IMR-90 (cell line): ENCODE results near the gene UGGT2. TPM values are rescaled to one million over a fixed set of nuclear protein-coding genes. Genes with fewer than 3 reads are reported as not detected.

Experiments used
- ATAC-seq: fragments of 200-7000 bp; cut with Tn5 transposase; 2 replicates; pipeline ENCODE4 v1.9.1; 2020; ENCODE audit warnings: low read depth, mild to moderate bottlenecking, moderate library complexity
- BruUV-seq: library from RNA; stranded (reverse); fragments of 400-500 nt; replicated peaks from 2 replicates; lab custom pipeline; 2021; lab: Mats Ljungman, UMichigan
- CTCF ChIA-PET: fragments of 300-600 bp; formaldehyde crosslinking; extraction: SDS; loops from one replicate; lab custom pipeline; 2021; ENCODE audit warnings: antibody characterized with exemption; lab: Yijun Ruan, JAX
- POLR2A ChIA-PET: fragments of 300-600 bp; sonication (Branson Sonifier 250); formaldehyde crosslinking; loops from one replicate; lab custom pipeline; 2022; ENCODE audit warnings: antibody characterized with exemption; ENCODE audit not compliant: unreplicated experiment; lab: Charles Lee
- DNase-seq: peaks from one replicate; pipeline ENCODE4 v3.0.0; 2013
- H2AFZ ChIP-seq: replicated peaks from 2 replicates; pipeline ENCODE3; 2013; ENCODE audit warnings: low read length, mild to moderate bottlenecking; ENCODE audit not compliant: poor library complexity
- H2AK5ac ChIP-seq: 2 replicates; pipeline ENCODE4 v1.6.1; 2013; ENCODE audit warnings: low read depth, low read length, inconsistent platforms
- H2AK9ac ChIP-seq: replicated peaks from 2 replicates; pipeline ENCODE3; 2013; ENCODE audit warnings: mild to moderate bottlenecking, low read depth, low read length, moderate library complexity; ENCODE audit not compliant: poor library complexity
- H2BK120ac ChIP-seq: 2 replicates; pipeline ENCODE4 v1.6.1; 2013; ENCODE audit warnings: low read depth, low read length, inconsistent platforms
- H2BK15ac ChIP-seq: 3 replicates; pipeline ENCODE4 v1.6.1; 2013; ENCODE audit warnings: low read depth, low read length, inconsistent platforms
- H2BK20ac ChIP-seq: 2 replicates; pipeline ENCODE4 v1.6.1; 2013; ENCODE audit warnings: low read depth, mild to moderate bottlenecking, inconsistent platforms, low read length, moderate library complexity
- H2BK5ac ChIP-seq: 2 replicates; pipeline ENCODE4 v1.6.1; 2013; ENCODE audit warnings: mild to moderate bottlenecking, low read depth, low read length, inconsistent platforms; ENCODE audit not compliant: poor library complexity, severe bottlenecking
- H3K14ac ChIP-seq: replicated peaks from 2 replicates; pipeline ENCODE4 v1.6.1; 2013; ENCODE audit warnings: low read depth, low read length, inconsistent platforms
- H3K18ac ChIP-seq: 2 replicates; pipeline ENCODE4 v1.6.1; 2013; ENCODE audit warnings: low read depth, low read length, control low read depth
- H3K23ac ChIP-seq: 2 replicates; pipeline ENCODE4 v1.6.1; 2013; ENCODE audit warnings: low read depth, low read length, inconsistent platforms
- H3K27ac ChIP-seq: 2 replicates; pipeline ENCODE4 v1.5.1; 2013; ENCODE audit warnings: mild to moderate bottlenecking, control low read depth, low read length; ENCODE audit not compliant: insufficient read depth
- H3K27me3 ChIP-seq: 2 replicates; pipeline ENCODE4 v1.6.1; 2013; ENCODE audit warnings: low read length; ENCODE audit not compliant: control insufficient read depth, insufficient read depth
- H3K36me3 ChIP-seq: 2 replicates; pipeline ENCODE4 v1.6.1; 2013; ENCODE audit warnings: low read length, mixed read lengths; ENCODE audit not compliant: control insufficient read depth, insufficient read depth
- H3K4ac ChIP-seq: 2 replicates; pipeline ENCODE4 v1.6.1; 2013; ENCODE audit warnings: low read depth, low read length, inconsistent platforms
- H3K4me1 ChIP-seq: 2 replicates; pipeline ENCODE4 v1.6.1; 2013; ENCODE audit warnings: low read length, mixed read lengths; ENCODE audit not compliant: control insufficient read depth, insufficient read depth
- H3K4me2 ChIP-seq: 2 replicates; pipeline ENCODE4 v1.6.1; 2013; ENCODE audit warnings: low read depth, mild to moderate bottlenecking, control low read depth, low read length, moderate library complexity
- H3K4me3 ChIP-seq: 2 replicates; pipeline ENCODE4 v1.5.1; 2013; ENCODE audit warnings: low read depth, mild to moderate bottlenecking, control low read depth, low read length, moderate library complexity; ENCODE audit not compliant: insufficient read depth
- H3K56ac ChIP-seq: 2 replicates; pipeline ENCODE4 v1.6.1; 2013; ENCODE audit warnings: low read length, inconsistent platforms; ENCODE audit not compliant: insufficient read depth; ENCODE audit errors: extremely low read depth
- H3K79me1 ChIP-seq, 2 experiments: 2 replicates each; pipeline ENCODE4 v1.6.1; 2013; ENCODE audit warnings: low read length in 2 of 2, inconsistent platforms in 1 of 2, low read depth in 1 of 2
- H3K9ac ChIP-seq: 2 replicates; pipeline ENCODE4 v1.6.1; 2013; ENCODE audit warnings: low read depth, low read length, control low read depth
- H3K9me1 ChIP-seq: 2 replicates; pipeline ENCODE4 v1.6.1; 2013; ENCODE audit warnings: low read length, inconsistent platforms; ENCODE audit not compliant: insufficient read depth
- H3K9me3 ChIP-seq: 2 replicates; pipeline ENCODE4 v1.6.1; 2013; ENCODE audit warnings: low read length; ENCODE audit not compliant: control insufficient read depth, insufficient read depth
- H4K20me1 ChIP-seq: 2 replicates; pipeline ENCODE4 v1.6.1; 2013; ENCODE audit warnings: low read length, inconsistent platforms; ENCODE audit not compliant: insufficient read depth
- H4K5ac ChIP-seq: 2 replicates; pipeline ENCODE4 v1.6.1; 2013; ENCODE audit warnings: mild to moderate bottlenecking, low read depth, low read length, control low read depth
- H4K8ac ChIP-seq, 2 experiments: 2 replicates each; pipeline ENCODE4 v1.6.1; 2013; ENCODE audit warnings: low read depth in 2 of 2, low read length in 2 of 2, control low read depth in 1 of 2, inconsistent platforms in 1 of 2
- H4K91ac ChIP-seq: 2 replicates; pipeline ENCODE4 v1.6.1; 2013; ENCODE audit warnings: low read depth, low read length, inconsistent platforms; ENCODE audit not compliant: insufficient read depth
- BHLHE40 ChIP-seq: fragments of 150-350 bp; IDR thresholded peaks from 2 replicates; pipeline ENCODE4 v1.6.1; 2016; ENCODE audit warnings: mild to moderate bottlenecking, low read depth, low read length
- CHD1 ChIP-seq: IDR thresholded peaks from 2 replicates; pipeline ENCODE4 v1.6.1; 2012; ENCODE audit warnings: low read depth, low read length, improper control_type of control experiment
- CTCF ChIP-seq: conservative IDR thresholded peaks from 2 replicates; pipeline ENCODE4 v1.5.1; 2012; ENCODE audit warnings: mild to moderate bottlenecking, low read depth, low read length, improper control_type of control experiment
- ELK1 ChIP-seq: fragments of 150-350 bp; IDR thresholded peaks from 2 replicates; pipeline ENCODE4 v1.6.1; 2016; ENCODE audit warnings: low read depth, mild to moderate bottlenecking, low read length, moderate library complexity, borderline replicate concordance
- FOS ChIP-seq: fragments of 150-350 bp; IDR thresholded peaks from 2 replicates; pipeline ENCODE4 v1.6.1; 2016; ENCODE audit warnings: low read depth, low read length
- MAFK ChIP-seq: IDR thresholded peaks from 2 replicates; pipeline ENCODE4 v1.6.1; 2012; ENCODE audit warnings: low read depth, low read length, improper control_type of control experiment
- MAZ ChIP-seq: IDR thresholded peaks from 2 replicates; pipeline ENCODE4 v1.6.1; 2012; ENCODE audit warnings: low read depth, mild to moderate bottlenecking, low read length, improper control_type of control experiment, moderate library complexity, borderline replicate concordance
- MXI1 ChIP-seq: IDR thresholded peaks from 2 replicates; pipeline ENCODE4 v1.6.1; 2012; ENCODE audit warnings: low read depth, mild to moderate bottlenecking, low read length, moderate library complexity, borderline replicate concordance
- NFE2L2 ChIP-seq: fragments of 150-350 bp; IDR thresholded peaks from 2 replicates; pipeline ENCODE4 v1.6.1; 2016; ENCODE audit warnings: low read depth, mild to moderate bottlenecking, low read length
- RAD21 ChIP-seq: IDR thresholded peaks from 2 replicates; pipeline ENCODE4 v1.6.1; 2012; ENCODE audit warnings: low read length, improper control_type of control experiment
- RCOR1 ChIP-seq: IDR thresholded peaks from 2 replicates; pipeline ENCODE4 v1.6.1; 2012; ENCODE audit warnings: mild to moderate bottlenecking, low read length, improper control_type of control experiment; ENCODE audit not compliant: insufficient replicate concordance
- RFX5 ChIP-seq: IDR thresholded peaks from 2 replicates; pipeline ENCODE4 v1.8.0; 2012; ENCODE audit warnings: low read depth, mild to moderate bottlenecking, low read length, moderate library complexity
- SMC3 ChIP-seq: fragments of 150-350 bp; IDR thresholded peaks from 2 replicates; pipeline ENCODE4 v1.6.1; 2016; ENCODE audit warnings: low read depth, mild to moderate bottlenecking, antibody characterized with exemption, low read length, moderate library complexity
- USF2 ChIP-seq: fragments of 150-350 bp; IDR thresholded peaks from 2 replicates; pipeline ENCODE4 v1.6.1; 2017; ENCODE audit warnings: mild to moderate bottlenecking, antibody characterized with exemption, low read length, low read depth
- WGBS, 2 experiments: methylation state at CpG; one replicate each; pipeline versions ENCODE4 v1.1.5 to v1.1.7; 2013; ENCODE audit warnings: missing lambda C conversion rate in 2 of 2; ENCODE audit not compliant: insufficient read length in 1 of 2; ENCODE audit errors: extremely low coverage in 2 of 2; 5-methylcytosine and 5-hydroxymethylcytosine counted together
- dilution Hi-C: fragments of 300-500 bp; cut with HindIII; formaldehyde crosslinking; loops from one replicate; pipeline ENCODE4 v1.14.3; 2018; ENCODE audit warnings: low sequenced_read_pairs; ENCODE audit not compliant: unreplicated experiment
- in situ Hi-C: fragments of 300-500 bp; cut with MboI; formaldehyde crosslinking; loops from 3 replicates; pipeline ENCODE4 v1.14.3; 2019; ENCODE audit warnings: low sequenced_read_pairs, inconsistent platforms, mixed read lengths
- intact Hi-C: fragments of 100-400 bp; cut with micrococcal nuclease; formaldehyde crosslinking; loops from 2 replicates; pipeline ENCODE4 v1.10.0; 2022
- polyA plus RNA-seq, 3 experiments: library from polyadenylated mRNA; depleted of rRNA; stranded (reverse); fragments of >200 nt; gene quantifications; 2 replicates each; pipeline ENCODE4 v1.2.3, GENCODE V29; 2012; ENCODE audit warnings: low replicate concordance in 1 of 3
- total RNA-seq: library from RNA; depleted of rRNA; stranded (reverse); fragments of >200 nt; gene quantifications from 2 replicates; pipeline ENCODE4 v1.2.3, GENCODE V29; 2012

The UGGT2 gene
- total and polyA plus RNA-seq, 2 of the 4 experiments (the other 2 are of a cell fraction), result 21.4 to 40.1 TPM

- CTCF ChIA-PET, result no interaction called here
- H3K14ac ChIP-seq, result no peak overlapping the region
Measured at GRCh38 chr13:95865080-95865615, 188.1 kb downstream of the UGGT2 start.

More at GRCh38 chr13:95865080-95865615, 188.1 kb downstream of the UGGT2 start:
- Histone ChIP-seq H3K56ac (no peak overlapping the region), H2BK15ac (no peak overlapping the region), H3K9me1 (no peaks in the 10 kb centered on the region), H2BK5ac (no peak overlapping the region), H3K4me1 (peaks cover 2% of the 10 kb centered on the region; the same call in 1 of the 2 replicates), H2AK5ac (no peak overlapping the region), H4K20me1 (no peaks in the 10 kb centered on the region), H4K91ac (no peak overlapping the region), H4K5ac (no peak overlapping the region), H3K4me3 (no peak overlapping the region), H3K27ac (no peak overlapping the region), H2AFZ (no peak overlapping the region), H3K9ac (no peak overlapping the region), H3K79me1 (no peaks in the 10 kb centered on the region), H3K27me3 (no peaks in the 10 kb centered on the region), H3K9me3 (no peaks in the 10 kb centered on the region), H2BK20ac (no peak overlapping the region), H3K18ac (no peak overlapping the region), H4K8ac (no peak overlapping the region), H2BK120ac (no peak overlapping the region), H2AK9ac (no peak overlapping the region), H3K23ac (no peak overlapping the region), H3K4ac (no peak overlapping the region), H3K36me3 (peaks cover 2% of the 10 kb centered on the region; the same call in 1 of the 2 replicates), H3K4me2 (no peak overlapping the region)
- in situ Hi-C loops (no loop called here), intact Hi-C loops (no loop called here), dilution Hi-C loops (no loop called here)
- no TSS peak for BruUV-seq
- DNase-seq (no peak), ATAC-seq (no peak)
- POLR2A ChIA-PET, result no interaction called here
- TF ChIP-seq CHD1, result no peak
- no peak for TF ChIP-seq NFE2L2
- no peak for TF ChIP-seq MXI1
- no peak for TF ChIP-seq CTCF
- no peak for TF ChIP-seq BHLHE40
- no peak for TF ChIP-seq SMC3
- TF ChIP-seq FOS, result no peak
- TF ChIP-seq RCOR1, result no peak
- TF ChIP-seq RFX5, result no peak
- no peak for TF ChIP-seq MAFK
- TF ChIP-seq USF2, result no peak
- no peak for TF ChIP-seq MAZ
- TF ChIP-seq ELK1, result no peak
- no peak for TF ChIP-seq RAD21
- no CpG with 5 or more reads among the region's 5 CpGs for WGBS, 2 experiments
